CD4-positive, alpha-beta T cell treated with Interleukin-17A for 4 hours (primary cell): ENCODE results near the gene UBP1.
A peak's percentile ranks its signal among the peaks of the same experiment; 100 is the strongest.
"Not testable (repeated sequence)": the region's sequence is repeated elsewhere in the genome, so short reads cannot be mapped to it uniquely, and the experiment has no call there.

Source experiments
- DNase-seq: peaks from one replicate; pipeline ENCODE4 v3.0.0-alpha.2; 2020; ENCODE audit warnings: mixed read lengths

The UBP1 gene, protein sequence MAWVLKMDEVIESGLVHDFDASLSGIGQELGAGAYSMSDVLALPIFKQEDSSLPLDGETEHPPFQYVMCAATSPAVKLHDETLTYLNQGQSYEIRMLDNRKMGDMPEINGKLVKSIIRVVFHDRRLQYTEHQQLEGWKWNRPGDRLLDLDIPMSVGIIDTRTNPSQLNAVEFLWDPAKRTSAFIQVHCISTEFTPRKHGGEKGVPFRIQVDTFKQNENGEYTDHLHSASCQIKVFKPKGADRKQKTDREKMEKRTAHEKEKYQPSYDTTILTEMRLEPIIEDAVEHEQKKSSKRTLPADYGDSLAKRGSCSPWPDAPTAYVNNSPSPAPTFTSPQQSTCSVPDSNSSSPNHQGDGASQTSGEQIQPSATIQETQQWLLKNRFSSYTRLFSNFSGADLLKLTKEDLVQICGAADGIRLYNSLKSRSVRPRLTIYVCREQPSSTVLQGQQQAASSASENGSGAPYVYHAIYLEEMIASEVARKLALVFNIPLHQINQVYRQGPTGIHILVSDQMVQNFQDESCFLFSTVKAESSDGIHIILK

DNA sequence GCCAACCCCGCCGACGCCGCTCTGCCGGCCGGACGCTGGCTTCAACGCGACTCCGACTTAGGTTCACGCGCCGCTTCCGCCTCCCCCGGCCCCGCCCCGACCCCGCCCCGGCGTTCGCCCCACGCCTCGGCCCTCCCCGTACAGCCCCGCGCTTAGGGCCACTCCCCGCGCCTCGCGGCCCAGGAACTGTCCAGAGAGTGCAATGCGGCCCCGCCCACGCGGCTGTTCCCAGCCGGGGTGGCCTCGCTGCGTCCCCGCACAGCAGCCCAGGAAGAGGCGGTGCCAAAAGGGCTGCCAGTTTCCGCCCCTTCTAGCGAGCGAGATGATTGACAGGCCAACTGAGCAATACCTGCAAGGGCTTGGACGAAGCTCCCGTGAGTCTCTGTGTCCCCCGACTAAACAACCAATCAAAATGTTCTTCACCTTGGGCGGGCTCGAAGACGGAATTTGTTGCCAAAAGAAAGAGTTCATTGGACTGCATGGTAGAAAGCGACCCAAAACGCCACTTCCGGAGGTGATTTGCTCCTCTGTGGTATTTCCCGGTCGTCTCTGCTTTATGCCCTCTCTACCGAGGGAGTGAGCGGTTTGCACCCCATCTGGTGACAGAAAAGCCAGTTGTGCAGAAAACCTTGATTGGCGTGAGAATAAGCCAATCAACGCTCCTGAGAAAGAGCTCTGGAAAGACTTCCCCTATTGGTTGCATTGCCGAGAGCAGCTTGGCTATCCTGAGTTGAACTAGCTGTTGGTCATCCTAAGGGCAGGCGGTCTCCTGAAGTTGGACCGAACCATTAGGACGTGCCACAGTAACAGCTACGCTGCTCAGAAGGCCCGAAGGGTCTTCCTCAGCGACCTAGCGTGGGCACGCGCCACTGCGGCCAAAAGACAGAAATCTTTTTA, at the start of gene UBP1:
Gene UBP1 (minus strand): TSS at position 78 of the 897 bp plus-strand sequence. CDS start 557 bp downstream, outside the sequence.
- peak; percentile 98 for DNase-seq

DNA sequence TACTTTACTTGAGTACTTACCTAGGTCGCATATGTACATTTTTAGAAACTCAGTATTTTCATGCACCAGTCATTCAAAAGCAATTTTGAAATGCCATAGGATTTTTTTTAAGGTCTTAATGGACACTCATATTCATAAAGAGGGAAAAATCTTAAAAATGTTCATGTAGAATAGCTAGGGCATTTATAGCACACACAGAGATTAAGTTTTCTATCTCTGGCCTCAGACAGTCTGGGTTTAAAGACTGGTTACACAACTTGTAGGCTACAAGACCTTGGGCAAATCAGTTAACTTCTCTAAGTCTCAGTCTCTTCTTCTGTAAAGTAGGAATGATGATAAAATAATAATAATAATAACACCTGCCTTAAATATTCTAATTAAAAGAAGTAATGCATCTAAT, 48.5 kb upstream of the UBP1 start:
- no peak for DNase-seq

DNA sequence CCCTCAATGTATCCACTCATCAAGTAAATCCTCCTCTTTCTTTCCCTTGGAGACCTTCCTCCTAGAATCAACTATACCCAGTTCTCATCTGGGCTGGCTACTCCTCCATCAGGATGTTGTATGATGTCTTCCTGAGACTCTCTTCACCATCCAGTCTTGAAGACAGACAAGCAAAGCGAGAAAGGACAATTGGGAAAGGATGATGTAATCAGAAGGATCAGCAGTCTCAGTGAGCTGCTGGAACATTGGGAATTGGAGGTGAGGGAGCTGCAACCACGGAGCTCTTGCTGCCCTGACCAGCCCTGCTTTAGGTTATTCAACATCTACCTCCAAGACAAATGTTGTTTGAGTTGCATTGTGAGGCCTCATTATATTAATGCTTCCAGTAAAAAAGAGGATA, 48.0 kb upstream of the UBP1 start:
- no peak for DNase-seq

DNA sequence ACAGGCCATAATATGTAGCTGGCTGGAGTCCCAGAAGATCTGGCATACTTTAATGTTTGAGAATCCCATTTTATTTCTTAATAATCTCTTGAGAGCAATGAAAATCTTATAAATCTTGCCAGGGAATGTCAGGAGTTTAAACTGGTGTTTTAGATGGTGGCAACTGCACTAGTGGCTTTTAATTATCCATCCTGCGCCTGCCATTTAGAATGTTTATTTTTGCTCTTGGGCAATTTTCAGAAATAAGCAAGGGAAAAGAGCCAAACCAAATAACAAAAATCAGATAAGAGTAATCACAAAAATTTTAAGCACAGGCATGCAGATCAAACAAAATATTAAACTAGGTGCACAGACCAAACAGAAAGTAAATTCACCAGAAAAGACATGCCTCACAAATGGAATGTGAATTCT, 41.9 kb upstream of the UBP1 start:
- DNase-seq, result no peak

DNA sequence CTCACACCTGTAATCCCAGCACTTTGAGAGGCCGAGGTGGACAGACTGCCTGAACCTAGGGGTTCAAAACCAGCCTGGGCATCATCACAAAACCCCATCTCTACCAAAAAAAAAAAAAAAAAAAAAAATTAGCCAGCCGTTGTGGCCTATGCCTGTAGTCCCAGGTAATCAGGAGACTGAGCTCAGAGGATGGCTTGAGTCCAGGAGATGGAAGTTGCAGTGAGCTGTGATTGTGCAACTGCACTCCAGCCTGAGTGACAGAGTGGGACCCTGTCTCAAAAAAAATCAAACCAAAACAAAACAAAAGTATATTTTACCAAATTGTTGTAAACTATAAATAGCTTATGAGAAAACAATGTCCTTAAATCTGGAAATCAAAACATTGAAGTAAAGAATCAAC, 34.7 kb upstream of the UBP1 start:
- DNase-seq, result no peak

DNA sequence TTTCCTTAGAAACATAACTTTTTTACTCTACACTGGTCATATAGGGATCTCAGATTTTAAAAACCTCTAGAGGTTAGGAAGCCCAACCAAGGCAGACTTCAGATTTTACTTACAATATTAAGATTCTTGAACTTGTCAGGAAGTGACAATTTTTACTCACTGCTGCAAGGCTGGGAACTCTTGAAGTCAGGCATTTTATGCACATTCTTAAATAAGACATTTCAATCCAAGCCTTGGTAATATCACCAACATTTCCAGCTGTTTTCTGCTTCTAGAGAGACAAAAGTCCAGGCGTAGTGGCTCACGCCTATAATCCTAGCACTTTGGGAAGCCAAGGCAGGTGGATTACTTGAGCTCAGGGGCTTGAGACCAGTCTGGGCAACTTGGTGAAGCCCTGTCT, 33.6 kb upstream of the UBP1 start:
- no peak for DNase-seq

DNA sequence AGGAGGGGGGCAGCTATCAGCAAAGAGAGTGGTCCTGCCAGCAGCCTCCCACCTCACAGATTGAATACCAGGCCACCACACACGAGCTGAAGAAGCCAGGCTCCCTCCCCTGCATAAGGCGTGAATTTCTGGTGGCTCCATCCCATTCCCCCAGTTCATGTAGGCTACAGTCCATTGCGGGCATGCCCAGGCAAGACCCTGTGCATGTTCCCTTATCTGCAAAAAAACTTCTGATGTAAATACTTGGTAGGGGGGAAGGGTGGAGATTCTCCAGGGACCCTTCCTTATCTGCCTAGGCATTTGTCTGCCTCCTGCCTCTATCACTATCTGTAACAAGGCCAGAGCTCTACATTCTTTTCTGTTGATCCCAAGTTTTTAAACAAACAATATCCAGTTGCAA, 27.6 kb upstream of the UBP1 start:
- DNase-seq, result no peak

DNA sequence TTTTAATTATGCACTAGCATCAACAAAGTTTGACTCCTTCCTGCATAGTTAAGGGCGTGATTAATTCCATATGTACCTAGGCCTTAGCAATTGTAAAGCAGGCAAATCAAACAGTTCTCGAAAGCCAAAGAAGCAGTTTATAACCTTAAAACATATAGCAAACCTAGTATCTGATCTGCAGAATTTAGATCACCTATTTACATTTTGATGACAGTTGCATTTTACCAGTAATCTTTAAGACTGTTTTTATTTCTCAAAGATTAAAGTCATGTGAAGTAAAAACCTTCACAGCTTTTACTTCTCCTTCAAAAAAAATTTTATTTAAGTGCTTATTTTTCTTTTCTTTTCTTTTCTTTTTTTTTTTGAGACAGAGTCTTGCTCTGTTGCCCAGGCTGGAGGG, 20.9 kb upstream of the UBP1 start:
- no peak for DNase-seq

DNA sequence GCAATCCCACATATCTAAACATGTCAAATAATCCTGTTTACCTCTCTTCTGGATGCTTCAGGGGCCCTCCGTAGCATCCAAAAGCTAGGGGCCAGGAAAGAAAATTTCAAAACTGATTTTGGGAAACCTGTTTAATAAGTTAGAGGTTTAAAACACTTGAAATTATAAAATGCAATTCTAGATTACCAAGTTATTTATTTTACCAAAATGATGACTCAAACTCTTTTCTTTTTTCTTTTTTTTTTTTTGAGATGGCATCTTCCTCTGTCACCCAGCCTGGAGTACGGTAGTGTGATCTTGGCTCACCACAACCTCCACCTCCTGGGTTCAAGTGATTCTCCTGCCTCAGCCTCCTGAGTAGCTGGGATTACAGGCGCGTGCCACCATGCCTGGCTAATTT, 19.4 kb upstream of the UBP1 start:
- not testable (repeated sequence) for DNase-seq

DNA sequence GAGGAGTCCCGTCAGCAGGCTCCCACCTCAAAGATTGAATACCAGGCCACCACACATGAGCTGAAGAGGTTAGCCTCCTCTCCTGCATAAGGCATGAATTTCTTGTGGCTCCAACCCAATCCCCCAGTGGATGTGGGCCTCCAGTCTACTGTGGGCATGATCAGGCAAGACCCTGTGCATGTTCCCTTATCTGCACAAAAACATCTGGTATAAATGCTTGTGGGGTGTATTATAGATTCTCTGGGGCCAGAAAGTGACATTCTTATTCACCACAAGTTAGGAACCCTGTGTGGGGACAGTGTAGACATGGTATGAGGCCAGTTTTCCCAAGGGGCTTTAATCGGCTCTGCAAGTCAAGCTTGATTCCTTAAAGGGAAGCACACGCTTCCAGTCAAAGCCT, 18.2 kb upstream of the UBP1 start:
- no peak for DNase-seq

DNA sequence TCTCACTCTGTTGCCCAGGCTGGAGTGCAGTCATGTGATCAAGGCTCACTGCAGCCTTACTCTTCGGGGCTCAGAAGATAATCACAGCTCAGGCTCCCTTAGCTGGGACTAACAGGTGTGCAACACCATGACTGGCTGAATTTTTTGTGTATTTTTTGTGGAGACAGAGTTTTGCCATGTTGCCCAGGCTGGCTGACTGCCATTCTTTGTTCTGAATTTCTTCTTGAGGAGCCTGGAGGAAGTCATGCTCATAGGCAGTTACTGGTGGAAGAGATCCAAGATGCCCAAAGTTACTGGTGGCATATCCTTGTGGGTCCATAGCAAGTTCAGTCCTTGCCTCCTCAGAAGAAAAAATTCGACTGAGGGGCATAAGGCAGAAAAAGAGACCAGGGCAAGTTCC, 16.6 kb upstream of the UBP1 start:
- no peak for DNase-seq

DNA sequence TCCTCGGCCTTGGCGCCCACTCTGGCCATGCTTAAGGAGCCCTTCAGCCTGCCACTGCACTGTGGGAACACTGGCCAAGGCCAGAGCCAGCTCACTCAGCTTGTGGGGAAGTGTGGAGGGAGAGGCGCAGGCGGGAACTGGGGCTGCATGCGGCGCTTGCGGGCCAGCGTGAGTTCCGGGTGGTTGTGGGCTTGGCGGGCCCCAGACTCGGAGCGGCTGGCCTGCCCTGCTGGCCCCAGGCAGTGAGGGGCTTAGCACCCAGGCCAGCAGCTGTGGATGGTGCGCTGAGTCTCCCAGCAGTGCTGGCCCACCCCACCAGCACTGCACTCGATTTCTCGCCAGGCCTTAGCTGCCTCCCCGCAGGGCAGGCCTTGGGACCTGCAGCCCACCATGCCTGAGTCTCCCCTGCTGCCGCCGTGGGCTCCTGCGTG, 13.1 kb upstream of the UBP1 start:
- no peak for DNase-seq

DNA sequence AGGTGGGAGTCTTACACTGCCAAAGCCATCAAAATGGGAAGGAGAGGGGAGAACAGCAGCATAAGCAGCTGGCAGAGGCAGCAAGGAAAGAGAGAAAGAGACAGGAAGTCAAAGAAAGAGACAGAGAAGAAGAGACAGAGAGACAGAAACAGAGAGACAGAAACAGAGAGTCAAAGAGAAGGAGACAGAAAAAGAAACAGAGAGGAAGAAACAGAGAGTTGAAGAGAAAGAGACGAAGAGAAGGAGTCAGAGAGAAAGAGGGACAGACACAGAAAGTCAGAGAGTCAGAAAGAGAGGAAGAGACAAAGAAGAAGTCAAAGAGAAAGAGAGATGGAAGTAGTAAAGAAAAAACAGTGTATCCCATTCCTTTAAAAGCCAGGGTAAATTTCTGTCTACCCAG, 11.8 kb upstream of the UBP1 start:
- DNase-seq, result not testable (repeated sequence)

DNA sequence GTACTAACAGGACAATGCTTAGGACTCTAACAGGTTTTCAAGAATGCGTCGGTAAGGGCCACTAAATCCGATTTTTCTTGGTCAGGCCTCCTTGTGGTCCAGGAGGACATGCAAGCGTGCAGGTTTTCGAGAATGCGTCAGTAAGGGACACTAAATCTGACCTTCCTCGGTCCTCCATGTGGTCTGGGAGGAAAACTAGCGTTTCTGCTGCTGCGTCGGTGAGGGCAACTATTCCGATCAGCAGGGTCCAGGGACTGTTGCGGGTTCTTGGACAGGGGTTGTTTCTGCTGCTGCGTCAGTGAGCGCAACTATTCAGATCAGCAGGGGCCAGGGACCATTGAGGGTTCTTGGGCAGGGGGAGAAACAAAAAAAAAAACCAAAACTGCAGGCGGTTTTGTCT, 7.8 kb upstream of the UBP1 start:
- no peak for DNase-seq

DNA sequence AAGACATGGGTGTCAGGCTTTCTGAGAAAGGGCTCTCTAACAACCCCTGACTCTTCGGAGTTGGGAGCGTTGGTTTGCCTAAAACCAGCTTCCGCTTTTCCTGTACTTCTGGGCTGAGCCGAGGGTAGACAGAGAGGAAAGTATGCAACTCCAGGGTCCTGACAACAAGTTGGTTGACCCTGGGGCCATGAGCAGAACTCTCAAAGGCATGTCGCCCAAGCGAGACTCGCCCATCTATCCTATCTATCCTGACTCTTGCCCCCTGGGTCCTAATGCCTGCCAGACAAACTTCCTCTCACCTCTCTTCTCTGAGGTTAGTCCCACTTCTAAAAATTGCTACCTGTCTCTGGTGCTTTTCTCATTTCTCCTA, 7.0 kb upstream of the UBP1 start:
- DNase-seq, result not testable (repeated sequence)

DNA sequence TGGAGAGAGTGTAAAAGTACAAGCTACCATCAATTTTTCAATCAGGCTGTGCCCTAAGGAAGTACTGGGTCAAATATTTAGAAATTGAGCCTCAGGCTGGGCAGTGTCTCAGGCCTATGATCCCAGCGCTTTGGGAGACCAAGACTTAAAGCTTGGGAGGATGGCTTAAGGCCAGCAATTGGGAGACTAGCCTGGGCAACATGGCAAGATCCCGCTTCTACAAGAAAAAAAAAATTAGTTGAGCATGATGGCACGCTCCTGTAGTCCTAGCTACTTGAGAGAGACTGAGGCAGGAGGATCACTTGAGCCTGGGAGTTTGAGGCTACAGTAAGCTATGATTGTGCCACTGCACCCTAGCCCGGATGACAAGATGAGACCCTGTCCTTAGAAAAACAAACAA, 2.0 kb upstream of the UBP1 start:
- DNase-seq, result no peak

DNA sequence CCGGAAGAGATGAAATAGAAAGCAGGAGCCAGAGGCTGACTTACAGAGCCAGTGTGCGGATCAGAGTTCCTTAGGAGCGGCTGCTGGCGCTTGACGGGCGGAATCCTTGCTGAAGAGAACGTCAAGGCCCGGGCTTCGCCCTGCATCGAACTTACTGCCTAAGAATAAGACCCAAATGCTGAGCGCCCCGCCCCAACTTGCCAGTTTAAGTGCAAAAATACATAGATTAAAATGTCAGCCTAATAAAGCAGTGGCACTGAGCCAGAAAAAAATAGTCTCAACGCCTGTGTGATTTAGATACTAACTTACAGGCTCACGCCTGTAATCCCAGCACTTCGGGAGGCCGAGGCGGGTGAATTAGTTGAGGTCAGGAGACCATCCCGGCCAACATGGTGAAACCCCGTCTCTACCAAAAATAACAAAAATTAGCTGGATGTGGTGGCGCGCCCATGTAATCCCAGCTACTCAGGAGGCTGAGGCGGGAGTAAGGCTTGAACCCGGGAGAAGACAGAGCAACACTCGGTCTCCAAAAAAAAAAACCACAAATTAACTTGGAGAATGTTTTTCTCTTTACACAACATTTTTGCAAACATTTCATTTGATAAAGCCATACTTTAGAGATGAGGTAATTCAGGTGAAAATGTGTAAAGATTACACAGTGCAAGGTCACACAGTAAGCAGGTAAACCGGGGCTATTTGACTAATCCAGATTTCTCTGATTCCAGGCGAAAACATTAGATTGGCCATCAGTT, 1.2 kb upstream of the UBP1 start:
- DNase-seq, result no peak

DNA sequence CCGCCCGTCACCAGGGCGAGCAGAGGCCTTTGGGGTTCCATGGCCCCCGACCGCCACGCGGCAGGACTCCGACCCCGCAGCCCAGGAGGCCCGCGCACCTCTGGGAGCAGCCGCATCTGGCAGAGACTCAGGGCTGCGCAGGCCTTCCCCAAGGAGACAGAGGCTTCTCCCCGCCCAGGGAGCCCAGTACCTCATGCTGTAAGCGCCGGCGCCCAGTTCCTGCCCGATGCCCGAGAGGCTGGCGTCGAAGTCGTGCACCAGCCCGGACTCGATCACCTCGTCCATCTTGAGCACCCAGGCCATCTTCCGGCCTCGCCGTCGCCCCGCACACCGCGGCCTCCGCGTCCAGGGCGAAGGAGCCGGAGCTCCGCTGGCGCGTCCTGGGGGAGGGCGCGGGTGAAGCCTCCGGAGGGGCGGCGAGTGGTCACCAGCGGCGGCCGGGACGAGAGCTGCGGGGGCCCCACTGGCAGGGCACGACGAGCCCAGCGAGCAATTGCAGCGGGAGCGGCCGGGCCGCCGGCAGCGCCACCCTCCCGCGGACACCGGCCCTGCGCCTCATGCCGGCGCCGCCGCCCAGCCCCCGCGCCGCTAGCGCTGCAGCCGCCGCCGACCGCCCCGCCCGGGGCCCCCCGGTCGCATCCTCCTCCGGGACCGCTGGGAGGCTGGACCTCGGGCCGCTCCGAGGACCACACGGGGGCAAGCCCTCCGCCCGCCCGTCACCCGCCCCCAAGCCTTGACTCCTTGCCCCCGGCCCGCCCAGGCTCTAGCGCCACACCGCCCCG, 468 bp downstream of the UBP1 start:
- peak; percentile 51 for DNase-seq

DNA sequence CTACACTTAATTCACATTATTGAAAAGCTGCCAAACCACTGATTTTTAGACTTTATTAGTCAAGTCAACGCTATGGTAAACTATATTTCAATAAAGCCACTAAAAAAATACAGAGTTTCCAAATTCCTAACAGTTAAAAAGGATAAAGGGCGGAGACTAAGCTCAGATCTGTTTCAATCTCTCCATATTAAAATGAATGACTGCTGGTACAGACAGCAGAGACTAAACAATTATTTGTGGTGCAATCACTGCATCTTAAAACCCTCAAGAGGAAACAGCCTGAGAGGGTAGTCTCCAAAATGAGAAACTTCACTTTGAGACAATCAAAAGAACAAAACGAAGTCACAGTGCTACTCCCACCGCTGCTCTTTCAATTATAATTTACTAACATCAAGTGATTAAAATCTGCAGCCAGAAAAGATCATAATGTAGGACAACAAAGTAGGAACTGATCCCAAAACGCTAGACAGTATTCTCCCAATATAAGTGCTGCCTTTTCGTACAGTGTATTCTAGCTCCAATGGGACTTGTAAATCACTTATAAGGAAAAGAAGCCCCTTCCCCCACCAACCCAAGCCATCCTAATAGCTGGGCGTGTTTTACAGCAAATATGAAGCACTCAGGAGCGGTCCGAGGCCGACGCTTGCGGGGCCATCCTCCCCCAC, 1.2 kb downstream of the UBP1 start:
- DNase-seq, result no peak

DNA sequence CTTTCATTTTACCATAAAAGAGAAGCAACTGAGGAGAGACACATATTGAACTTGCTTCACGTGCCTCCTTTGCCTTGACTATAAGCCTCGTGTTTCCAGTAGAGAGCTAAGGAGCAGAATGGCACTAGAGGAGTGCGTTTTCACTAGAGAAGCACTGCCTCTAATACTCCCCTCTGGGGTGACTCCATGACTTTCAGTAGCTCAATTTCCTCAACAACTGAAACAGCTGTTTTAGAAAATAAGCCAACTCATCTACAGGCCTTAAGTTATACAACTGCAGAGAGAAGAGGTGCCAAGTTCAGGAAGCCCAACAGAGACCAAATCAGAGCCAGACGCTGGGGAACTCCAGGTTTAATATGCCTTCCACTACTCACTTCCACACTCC, 1.9 kb downstream of the UBP1 start:
- no peak for DNase-seq

DNA sequence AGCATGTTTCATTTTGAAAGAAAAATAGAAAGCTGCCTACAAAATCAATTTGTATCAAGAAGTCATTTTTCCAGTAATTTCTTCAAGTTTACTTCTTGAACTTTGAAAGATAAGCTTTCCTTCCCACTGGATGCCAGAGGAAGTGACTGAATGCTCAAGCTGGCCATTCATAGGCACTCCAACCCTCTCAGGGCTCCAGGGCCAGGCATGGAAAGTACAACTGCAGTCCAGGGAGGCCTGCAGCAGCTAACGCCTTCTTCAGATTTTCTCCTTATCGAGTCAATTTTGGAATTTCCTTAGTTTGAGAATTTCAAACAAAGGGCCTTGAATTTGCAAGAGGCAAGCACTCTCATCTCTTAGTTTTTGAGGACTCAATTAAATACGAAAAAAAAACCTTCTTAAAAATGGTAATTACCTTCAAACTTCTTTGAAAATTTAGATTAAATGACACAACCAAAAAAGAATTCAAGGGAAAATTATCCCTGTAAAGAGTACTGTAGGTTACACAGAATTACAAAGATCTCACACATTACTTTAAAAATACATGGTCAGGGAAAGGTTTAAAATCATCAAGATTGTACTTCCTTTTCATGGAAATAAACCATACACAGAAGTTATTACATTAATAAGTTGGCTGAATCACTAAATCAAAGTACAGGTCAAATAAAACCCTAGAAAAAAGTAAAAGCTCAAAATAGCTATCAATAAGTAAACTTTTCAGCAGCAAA, 2.5 kb downstream of the UBP1 start:
- no peak for DNase-seq
